MV-4-11 (cell line): Measurements from ENCODE around the gene HOXB8.

ENCODE experiments used
- DNase-seq: peaks from one replicate; lab custom pipeline; 2025; lab: John Stamatoyannopoulos, UW

Gene HOXB8

DNA sequence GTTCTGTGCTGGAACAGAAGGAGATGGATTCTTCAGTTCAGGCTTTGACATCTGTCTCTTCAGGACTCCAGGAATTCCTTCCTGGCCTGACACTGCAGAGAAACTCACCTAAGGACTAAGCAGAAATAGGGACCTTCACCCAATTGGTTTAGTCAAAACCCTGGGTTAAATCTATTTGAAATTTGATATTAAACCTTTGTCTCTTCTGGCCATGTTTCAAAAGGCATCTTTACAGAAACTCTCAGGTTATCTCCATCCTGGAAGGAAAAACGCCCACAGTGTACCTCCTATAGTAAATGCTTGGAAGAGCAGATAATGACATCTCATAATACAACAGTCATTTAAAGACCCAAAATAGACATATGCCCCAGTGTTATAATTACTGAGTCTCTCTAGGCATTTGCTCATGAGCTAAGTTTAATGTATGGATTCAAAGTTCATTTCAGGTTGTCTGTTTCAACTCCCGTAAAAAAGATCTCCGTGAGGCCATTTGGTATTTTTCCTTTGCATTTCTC lies 31.3 kb downstream of the HOXB8 start:
- DNase-seq: no peak

DNA sequence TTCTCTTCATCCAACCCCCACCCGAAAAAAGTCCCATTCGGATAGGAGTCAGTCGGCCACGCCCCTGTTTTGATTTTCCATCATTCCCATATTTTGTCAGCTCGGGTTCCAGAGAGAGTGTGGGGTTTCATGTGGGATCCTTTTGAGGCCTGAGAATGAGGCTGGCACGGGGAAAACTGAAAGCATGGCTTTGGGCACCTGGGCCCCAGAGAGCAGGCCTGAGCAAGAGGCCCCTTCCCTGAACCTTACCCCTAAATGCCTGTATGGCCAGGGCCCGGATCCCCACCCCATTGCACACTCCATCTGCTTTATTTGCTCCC lies 32.4 kb downstream of the HOXB8 start:
- DNase-seq: no peak

DNA sequence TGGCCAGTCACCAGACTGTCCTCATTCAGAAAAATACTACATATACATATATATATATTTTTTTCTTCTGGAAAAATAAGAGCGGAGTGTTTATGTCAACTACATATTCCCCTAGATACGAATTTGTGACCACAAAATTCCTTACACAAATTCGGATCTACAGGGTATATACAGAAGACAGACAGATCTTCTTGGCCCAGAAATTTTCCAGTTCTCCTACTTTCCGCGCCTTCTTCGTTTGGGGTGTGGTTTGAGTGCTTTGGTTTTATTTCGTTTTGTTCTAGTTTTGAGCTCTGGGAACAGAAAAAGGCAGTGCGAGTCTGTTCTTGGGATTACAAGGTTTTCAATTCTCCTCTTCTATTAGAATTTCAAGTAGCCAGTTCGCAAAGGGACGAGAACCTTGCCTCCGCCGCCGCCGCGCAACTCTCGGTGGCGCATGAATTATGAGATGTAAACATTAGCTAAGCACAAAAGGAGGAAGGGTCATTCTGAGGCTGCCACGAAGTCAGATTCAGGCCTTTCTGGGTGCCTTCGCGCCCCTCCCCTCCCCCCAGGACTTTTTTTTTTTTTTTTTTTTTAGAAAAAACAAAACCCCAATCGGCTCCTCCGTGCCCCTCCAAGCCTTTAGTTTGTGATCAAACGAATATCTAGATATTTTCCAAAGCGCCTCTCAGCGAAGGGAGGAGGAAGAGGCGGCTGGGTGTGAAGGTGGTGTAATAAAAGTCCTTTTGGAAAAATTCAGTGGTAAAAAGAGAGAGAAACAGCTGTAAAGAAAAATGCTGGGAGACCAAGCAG lies 35.1 kb downstream of the HOXB8 start:
- DNase-seq: no peak

DNA sequence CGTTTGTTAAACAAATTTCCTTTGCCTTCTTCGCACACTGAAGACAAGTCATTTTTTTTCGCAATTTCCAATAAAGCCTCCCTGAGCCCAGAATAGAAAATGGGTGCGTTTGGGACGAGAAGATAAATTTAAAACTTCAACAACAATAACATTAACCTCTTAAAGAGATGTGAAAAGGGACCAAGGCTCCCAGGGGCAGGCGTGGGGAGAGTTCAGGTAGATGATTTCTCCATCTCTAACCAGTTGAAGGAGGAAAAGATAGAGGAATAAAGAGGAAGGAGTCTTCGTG lies 35.7 kb downstream of the HOXB8 start:
- DNase-seq: no peak

DNA sequence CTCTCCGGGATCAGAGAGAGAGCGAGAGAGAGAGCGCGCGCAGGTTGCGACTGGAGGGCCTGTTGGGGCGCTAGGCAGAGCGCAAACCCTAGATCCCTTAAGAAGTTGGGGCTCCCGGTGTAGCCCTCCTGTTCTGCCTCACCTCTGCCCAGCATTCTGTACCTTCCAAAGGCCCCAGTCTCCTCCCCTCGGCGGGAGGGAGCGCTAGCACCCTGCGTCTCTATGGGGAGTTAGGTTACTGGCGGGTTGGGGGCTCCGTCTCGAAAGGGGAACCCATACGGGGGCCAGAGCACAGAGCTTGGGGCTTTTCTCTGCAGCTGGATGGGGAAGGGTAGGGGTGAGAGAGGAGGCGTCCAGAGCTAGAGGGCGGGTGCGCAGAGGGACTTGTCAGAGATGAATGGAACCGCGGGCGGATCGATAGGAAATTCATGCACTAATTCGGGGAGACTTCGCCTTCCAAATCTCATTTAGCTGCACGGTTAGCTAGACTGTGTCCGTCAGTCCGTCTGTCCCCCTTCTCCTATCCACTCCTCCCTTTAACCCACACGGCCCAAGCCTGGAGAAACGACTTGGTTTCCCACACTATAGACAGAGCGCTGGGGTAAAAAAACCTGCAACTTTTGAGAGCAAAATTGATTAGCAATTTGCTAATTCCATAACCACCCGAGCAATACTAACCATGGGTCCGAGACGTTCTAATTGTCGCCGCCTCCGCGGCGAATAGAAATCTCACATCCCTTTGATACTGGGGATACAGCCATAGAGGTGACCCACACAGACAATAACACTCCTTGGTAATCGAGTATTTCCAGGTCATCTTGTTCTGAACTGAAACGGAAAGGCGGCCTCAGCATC lies 36.2 kb downstream of the HOXB8 start:
- DNase-seq: no peak

DNA sequence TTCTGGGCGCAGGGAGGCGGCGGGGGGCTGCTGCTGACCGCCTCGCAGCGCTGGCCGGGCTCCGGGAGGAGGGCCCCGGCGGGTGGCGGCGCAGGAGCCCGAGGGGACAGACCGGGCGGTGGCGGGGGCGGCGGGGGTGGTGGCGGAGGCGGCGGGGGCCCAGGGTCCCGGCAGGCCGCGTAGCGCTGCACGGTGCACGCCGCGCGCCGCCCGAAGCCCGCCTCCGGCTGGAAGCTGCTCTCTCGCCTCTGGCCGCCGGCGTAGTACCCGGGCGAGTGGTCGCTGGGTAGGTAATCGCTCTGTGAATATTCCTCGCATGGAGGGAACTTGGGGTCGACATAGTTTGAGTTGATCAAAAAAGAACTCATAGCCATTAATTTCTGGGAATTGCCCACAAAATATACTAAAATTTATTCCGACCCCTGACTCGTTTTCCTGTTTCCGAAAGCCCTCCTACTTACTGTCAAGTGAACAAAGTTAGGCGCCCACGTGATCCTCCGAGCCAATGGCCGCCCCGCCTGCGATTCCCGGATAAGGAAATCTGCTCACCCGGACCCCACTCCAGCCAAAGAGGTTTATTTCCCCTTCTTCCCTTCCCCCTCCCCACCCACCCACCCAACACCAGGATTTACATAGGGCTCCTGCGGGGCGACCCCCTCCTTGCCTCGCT lies 37.0 kb downstream of the HOXB8 start, which contains the start of gene HOXB4:
HOXB4 (minus strand) TSS at position 405 of the 670 bp plus-strand sequence; CDS start at position 374, 31 bp downstream.
- peak; percentile 69 for DNase-seq

DNA sequence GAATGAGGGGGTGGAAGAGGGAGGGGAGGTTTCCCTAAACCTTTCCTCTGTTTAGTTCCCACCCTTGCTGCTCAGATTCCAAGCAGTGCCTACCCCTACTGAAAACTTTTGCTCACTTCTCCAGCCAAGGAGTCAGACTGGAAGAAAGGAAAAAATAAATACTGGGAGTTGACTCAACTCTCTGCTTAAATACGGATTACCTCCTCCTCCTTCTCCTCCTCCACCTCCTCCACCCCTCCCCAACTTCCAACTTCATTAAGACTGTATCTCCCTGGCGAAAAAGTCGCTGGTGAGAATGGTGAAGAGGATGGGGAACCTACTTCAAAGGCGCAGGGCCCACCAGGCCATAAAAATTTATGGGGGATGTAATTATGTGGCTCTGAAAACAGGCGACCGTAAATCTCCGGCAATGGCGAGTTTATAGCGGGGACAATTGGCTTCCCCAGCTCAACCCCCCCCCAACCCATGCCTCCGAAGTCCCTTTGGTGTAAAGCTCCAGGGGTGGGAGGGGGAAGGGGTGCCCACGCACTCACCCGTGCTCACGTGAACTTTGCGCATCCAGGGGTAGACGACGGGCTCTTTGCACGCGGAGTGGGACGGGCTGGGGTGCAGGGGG lies 37.7 kb downstream of the HOXB8 start:
- no peak for DNase-seq

DNA sequence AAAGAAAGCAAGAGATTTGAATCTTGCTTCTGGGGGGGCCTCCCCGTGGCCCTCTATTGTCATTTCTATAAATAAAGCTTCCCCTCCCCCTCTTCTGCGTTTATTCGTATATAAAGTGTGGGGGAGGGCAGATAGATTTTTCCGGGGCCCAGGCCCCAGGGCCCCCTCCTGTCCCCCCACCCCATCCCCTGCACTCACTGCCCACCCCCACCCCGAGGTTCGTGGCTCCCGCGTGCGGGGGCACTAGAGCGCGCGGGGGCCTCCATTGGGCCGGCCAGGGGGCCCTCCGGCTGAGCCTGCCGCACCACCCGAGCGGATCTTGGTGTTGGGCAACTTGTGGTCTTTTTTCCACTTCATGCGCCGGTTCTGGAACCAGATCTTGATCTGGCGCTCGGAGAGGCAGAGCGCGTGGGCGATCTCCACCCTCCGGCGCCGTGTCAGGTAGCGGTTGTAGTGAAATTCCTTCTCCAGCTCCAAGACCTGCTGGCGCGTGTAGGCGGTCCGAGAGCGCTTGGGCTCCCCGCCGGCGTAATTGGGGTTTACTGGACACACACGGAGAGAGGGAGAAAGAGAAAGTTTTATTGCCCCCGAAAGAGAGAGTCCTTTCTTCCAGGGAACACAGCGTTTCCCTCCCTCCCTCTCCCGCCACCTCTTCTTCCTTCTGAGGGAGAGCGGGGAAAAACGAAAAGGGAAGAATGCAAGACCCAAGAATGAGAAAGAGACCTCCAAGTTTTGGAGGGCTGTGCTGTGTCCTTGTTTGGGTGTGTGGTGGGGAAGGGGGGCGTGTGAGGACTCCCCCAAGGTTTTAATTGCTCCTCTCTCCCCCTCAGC lies 38.4 kb downstream of the HOXB8 start:
- DNase-seq: no peak

DNA sequence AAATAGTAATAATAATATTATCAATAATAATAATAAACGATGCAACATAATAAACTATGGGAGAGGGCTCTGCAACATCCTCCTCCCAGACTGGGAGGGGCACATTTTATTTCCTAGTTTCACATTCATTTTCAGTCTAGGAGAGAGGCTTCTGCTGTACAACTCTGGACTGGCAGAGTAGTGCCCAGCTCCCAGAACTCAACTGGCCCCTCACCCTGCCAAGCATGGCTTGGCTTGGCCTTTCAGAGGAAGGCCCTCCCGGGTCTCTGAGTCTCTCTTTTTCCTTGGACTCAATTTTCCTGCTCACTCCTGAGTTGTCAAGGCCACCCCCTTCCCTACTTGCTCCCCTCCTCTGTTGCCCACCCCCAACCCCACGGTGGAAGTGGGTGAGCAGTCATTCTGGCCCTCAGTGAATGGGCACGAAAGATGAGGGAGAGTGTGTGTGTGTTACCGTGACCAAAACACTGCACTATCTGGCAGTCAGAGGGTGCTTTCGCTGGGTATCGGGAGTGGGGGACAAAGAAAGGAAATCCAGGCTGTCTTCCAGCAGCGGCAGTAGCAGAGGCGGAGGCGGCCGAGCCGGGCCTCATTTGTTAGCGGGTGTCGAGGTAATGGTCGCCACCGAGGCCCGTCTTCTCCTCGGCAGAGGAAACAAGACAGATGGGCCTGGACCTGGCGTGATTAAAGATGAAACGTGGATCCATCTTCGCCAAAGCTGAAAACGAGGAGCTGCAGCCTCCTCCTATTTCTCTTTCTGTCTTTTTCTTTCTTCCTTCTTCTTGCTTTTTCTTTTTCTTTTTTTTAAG lies 39.2 kb downstream of the HOXB8 start:
- no peak for DNase-seq

DNA sequence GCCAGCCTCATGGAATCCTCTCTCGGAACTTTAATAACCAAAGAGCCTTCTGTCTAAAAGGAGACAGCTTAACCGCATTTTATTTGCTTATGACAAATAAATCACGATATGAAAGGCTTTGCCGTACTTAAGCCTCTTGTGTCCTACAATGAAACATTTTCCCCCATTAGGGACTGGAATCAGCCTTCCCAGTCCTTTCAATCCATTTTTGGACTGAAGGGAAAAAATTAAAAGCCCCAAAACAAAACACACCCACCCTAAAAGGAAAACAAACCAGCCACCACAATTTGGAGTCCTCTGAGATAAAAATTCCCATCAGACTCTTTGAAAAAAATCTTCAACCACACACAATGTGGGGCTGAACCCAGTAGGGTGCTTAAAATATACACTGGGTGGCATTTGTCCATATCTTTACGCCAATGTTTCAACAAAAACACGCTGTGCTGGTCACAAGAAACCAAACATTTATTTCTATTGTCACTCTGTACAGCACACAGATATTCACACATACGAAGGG lies 40.0 kb downstream of the HOXB8 start:
- no peak for DNase-seq

DNA sequence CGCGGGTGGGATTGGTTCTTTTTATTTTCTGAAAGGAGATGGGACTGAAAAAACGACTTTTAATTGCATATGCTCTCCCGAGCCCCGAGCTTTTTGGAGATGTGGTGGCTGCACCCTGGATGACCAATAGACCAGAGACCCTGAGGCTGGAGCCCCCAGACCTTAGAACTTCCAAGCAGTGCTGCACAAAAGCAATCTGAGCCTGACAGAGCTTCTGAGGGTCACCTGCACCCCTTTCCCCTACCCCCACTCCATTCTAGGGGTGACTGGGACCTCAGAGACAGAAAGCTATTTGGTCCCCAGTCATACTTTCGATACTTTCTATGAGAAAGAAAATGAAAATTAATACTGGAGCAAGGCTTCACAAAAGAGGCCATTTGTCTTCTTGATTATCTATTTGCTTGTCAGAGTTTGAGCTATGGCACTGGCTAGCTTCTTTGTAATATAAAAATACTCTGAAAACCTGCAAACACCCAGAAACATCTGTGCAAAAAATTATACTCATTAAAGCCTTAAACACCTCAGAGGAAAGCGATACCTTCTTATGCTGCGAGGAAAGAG lies 40.5 kb downstream of the HOXB8 start:
- DNase-seq: no peak

DNA sequence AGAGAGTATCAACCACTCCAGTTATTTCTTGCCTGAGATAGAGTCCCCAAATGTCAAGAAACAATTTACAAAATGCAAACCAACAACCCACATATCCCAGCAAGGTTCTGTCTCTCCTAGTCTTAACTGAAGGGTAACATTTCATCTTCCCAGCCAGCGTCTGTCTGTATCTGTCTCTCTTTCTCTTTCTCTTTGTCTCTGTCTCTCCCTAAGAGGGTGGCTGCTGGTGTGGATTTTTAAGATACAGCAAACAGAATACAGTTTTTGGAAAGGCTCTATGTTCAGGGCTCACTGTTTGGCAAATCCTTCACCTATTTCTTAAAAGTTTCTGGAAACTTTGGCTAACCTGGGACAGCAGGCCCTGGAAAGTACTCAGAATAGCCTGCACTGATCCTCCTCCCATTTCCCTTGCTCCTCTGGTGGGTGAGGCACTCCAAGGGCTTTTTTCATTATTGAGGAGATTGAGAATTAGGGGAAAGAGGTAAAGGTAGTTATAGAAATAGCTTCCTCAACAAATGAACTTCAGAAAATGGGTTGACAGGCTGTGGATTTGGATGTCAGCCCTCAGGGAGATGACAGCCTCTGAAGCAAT lies 43.2 kb downstream of the HOXB8 start:
- no peak for DNase-seq

DNA sequence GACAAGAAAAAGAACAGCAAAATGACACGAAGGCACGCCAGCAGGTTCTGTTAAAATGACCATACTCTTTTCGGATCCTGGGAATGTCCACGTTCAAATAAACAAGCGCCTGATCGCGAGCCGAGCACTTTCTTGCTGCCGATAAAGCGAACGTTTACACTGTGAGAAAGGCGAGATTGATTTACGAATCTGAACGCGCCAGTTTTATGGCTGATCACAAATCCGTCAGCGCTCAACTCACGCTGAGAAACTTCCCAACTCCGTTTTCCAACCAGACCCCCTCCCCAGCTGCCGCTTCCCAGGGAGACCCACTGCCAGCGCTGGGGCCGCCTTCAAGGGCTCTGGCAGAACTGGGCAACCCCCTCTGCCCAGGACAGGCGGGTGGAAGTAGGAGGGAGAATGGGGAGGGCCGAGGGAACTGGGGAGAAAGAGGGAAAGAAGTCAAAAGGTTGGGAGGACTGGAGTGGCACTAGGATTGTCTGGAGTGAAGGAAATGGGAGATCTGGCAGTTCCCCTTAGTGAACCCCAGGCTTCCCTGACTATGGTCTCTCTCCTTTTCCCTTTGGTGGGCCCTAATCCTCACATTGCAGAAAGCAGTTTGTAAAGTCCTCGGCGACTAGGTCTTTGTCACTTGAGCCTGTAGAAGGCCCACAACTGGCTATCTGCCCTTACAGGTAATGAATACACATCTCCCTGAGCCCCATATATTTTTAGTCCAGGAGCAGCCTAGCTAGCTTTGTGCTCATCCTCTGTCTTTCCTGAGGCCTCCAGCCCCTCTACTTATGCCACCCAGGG lies 43.9 kb downstream of the HOXB8 start:
- no peak for DNase-seq

DNA sequence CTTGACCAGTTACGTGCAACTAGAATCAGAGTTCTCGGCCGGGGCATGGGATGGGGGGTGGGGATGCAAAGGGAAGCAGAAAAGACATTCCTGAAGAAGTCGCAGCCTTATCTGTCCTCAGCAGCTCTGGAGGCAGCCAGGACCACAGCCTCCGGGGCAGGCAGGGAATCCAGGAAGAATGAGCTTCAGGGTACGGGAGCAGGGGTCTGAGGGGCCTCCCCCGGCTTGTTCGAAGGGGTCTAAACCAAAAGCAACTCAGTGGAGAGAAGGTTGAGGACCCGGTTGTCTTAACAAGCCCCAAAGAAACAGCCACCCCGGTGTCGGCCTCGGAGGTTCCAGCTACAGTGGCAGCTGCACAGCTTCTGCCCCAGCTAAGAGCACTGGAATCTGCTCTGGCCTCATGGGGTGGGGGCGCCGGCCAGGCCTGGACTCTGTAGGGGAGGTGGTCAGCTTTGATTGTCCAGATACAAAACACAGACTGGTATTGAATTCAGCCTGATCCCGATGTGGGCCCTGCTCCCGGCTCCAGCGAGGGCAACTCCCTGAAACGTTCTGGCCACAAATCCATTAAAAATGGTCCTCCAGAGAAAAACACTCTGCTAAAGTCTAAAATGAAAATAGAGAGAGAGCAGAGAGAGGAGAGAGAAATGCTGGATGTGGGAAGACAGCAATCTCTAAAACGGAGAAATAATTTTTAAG lies 44.6 kb downstream of the HOXB8 start:
- no peak for DNase-seq

DNA sequence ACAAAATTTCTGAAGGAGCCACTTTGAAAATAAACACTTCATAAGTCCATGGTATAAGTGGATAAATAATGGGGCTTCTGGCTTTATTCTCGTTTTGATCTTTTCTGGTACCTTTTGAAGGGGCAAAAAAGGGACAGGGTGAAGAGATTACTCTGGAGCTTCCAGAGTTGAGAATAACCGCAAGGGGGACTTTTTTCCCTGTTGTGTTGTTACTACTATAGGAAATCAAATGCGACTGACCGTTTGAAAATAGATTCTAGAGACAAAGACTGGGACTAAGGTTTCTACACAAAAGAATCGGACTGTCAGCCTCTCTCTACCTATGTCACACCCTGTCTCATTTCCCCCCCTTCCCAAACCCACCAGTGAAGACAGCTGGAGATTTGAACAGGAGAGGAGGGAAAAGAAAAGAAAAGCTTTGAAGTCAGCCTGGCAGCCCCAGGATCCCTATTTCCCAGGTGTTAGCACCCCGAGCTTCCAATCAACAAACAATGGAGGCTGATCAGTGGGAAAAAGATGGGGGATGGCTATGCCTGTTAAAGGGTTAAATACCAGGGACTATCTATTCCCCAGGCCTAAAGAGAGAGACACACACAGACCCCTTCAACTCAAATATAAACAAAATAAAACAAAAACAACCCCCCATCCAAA lies 45.3 kb downstream of the HOXB8 start:
- no peak for DNase-seq

DNA sequence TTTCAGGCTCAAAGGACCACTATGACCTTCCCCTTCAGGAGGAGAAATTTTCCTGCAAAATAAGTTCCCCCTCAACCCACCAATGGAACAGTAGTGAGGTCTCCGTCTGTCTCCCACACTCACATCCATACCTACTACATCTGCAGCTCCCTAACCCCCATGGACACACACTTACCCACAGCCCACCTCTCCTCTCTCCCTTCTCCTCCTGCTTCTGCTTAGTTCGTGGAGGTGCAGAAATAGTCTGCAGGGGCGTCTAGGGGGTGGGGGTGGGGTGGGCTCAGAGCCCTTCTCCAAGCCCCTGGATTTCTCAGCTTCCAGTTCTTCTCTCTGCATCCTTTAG lies 45.9 kb downstream of the HOXB8 start:
- DNase-seq: no peak

DNA sequence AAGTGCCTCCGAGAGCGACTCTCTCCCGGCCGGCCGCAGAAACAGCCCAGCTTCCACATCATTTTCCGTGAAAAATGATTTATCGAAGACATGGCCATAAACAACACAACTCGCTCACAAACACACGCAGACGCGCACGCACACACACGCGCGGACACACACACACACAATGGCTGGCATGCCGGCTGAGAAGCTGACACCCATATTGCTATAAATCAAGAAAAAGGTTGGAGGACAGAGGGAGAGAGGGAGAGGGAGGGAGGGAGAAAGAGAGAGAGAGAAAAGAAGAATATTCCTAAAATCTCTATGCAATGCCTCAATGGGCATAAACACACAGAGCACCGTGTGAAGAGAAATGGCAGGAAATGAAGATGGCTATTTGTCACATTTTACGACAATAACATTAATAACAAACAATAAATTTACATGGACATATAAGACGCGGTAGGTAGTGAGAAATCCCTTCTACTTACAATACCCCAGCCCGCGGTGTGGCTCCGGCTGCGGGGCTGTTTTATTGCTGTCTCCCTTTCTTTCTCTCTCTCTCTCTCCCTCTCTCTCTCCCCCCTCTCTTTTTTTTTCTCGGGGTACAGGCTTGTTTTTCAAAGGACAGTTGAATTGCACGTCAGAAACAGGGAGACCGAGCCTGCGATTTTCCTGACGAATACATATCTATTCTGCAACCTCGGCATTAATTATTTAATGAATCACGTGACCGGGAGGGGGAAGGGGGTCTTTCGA lies 46.4 kb downstream of the HOXB8 start:
- no peak for DNase-seq
